DMS 273 treated with DMSO at 0.1 percent for 48 hours (cell line): ENCODE measurements around the gene WNT3A.

Experiments
- DNase-seq: peaks from one replicate; lab custom pipeline; 2025; lab: John Stamatoyannopoulos, UW

The WNT3A gene

DNA sequence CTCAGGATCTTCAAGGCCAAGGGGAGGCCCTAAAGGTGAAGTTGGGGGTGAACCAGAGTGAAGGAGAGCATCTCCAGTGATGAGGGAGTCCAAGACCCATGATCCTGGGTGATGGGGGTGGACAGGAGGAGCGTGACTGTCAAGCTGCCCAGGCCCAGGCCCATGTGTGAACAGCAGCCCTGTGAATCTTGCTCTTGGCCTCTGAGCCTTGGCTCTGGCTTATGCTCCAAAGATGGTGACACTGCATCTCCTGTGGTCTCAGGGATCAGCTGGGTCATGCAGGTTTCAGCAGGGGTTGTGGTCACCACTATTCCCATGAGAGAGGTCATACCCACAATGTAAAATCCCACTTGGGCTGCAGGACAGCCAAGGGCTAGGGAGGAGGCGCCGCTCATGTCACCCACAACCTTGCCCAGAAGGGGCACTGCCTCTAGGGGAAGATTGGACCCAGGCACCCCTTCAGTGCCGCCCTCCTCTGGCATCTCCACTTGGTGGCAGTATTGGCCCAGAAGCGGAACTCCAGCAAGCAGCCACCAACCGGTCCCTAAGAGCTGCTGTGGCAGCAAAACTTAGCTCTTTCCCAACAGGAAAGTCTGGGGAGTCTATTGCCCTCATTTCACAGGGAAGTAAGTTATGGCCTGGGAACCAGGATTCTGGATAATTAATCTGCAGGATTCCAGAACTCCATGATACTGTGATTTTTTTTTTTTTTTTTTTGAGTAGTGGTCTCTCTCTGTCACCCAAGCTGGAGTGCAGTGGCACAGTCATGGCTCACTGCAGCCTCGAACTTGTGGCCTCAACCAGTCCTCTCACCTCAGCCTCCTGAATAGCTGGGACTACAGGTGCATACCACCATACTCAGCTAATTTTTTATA is 7.5 kb upstream of the WNT3A start:
- DNase-seq = peak; percentile 67

DNA sequence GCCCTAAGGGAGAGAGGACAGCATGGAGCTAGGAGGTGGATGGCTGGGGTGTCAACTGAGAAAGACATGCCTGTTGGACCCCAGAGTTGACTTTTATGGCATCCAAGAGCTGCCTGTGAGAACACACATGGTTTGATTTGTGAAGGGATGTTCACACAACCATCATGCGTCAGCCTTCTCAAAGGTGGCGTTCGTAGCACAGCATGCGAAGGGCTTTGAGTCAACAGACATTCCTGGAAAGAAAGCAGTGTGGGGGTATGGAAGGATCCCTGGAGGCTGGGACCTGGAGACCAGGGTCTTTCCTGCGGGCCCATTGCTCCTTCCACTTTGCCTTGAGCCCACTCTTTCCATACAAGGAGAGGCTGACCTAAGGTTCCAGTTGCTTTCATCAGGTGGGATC is 6.4 kb upstream of the WNT3A start:
- no peak for DNase-seq

DNA sequence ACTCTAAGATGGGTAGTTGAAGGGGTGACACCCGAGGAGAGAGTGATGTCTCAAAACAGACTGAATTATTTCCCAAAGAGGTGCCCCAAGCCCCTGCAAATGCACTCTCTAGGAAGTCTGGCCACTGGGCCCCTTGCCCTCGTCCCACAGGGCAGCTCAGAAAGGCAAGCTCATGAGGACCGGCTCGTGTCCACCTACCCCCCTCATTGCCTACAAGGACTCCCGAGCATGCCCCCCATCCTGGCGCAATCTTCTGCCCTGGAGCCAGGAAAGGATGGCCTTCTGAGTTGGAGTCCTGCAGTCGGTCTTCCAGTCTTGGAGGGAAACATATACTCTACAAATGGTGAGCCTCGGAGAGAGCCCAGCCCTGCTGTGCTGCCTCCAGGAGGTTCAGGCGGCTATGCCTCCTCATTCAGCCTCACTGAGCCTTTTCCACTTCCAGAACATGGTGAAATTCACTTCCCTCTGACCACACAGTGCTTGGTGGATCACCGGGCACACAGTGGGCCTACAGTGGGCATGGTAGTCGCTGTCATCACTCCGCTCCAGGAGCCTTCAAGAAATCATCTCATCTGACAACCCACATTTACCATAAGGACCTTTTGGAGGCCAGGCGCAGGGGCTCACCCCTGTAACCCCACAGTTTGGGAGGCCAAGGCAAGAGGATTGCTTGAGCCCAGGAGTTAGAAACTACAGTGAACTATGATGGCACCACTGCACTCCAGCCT is 5.8 kb upstream of the WNT3A start:
- no peak for DNase-seq

DNA sequence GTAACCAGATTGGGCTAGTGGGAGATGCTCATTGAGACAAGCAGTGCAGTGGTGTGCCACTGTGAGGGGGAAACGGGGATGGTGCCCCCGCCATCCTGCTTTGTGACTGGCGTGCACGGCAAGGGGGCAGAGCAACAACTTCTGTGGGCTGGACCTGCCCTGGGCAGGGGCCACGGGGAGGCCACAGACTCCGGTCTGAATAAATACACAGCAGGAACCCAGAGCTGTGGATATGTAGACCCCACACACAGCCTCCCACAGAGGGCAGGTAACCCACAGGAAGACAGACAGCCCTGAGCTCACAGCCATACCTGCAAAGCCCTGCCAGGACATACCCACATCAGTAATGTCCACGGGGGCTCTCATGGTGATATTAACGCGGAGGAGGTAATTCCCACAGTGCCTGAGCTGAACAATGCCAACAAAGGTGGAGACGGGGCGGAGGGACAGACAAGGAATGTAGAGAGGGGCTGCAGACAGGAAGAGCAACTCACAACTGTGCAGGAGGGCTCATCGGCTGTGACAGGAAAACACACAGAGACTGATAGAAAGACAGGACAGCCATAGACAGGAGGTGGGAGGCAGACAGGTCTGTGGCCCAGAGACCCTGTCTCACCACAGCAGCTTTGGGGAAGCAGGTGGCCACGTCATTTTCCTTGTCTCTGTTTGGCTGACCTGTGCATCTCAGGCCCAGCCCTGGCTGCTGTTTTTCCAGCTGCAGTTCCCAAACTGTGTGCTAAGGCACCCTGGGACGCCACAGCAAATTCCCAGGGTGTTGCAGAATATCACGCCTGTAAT is 4.9 kb upstream of the WNT3A start:
- no peak for DNase-seq

DNA sequence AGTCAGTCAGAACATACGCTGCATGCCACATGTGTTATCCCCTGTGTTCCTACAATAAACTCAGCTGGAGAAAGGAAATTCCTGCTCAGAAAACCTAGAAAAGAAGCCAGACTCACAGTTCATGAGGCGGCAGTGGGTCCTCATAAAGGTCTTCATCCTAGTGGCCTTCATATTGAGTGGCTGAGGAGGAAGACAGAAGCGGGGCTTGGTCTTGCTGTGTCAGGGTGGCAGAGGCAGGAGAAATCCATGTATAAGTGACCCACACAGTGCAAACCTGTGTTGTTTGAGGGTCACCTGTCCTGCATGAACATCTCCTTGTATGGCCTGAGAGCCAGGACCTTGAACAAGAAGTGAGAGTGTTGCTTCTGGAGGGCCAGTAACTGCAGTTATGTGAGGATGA is 4.0 kb upstream of the WNT3A start:
- no peak for DNase-seq

DNA sequence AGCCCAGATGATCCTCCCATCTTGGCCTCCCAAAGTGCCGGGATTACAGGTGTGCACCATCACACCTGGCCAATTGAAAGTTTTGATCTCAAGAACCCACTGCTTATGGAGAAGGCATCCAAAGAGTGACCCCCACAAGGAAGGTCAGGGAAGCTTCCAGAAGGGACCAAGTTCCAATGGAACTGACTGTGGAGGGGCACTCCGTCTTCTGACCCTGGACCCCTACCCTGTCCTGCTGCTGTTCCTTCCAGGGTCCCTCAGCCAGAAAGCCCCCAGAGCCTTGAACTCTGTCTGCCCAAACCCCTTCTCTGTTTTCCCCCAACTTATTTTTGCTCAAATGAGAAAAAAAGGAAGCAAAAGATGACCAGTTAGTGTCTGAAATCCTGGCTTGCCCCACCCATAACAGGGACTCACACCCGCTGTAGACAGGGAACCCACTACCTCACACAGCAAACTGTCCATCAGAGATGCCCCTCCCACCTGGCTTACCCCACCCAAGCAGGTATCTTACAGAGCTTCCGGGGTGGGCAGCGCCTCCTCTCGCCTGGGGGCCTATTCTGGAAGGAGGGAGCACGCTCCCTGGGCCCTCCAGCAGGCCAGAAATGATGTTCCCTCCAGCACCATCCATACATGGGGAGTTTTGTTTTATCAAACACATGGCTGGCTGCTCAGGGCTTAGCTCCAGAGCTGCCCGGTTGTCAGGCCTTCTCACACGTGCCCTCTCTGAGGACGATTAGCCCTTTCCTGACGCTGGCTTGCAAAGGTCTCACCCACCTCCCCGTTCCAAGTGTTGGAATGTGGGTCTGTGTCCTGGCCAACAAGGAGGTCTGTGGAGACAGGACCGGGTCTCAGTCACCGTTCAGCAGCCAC is 3.1 kb upstream of the WNT3A start:
- DNase-seq = no peak

DNA sequence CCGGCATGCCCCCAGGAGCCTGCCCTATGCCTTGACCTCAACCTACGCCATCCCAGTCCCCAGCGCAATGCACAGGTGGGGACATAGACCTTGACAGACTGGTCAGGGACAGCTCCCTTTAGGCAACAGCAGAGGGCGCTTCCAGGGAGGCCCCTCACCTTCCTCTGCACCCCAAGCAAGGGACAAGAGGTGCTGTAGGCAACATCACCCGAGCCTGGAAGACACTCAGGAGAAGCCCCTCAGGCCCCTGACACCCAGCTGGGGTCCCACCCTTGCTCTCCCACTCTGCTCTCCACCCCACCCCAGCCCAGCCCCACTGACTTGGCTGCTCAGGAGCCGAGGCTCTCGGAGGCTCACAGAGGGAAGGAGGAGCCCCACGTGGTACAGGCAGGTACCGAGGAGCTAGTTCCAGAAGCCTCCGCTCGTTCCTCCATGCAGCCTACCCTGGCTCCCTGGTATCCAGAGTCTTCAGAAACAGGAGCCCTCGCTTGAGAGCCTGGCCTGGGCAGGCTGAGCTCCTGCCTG is 2.4 kb upstream of the WNT3A start:
- DNase-seq = no peak

DNA sequence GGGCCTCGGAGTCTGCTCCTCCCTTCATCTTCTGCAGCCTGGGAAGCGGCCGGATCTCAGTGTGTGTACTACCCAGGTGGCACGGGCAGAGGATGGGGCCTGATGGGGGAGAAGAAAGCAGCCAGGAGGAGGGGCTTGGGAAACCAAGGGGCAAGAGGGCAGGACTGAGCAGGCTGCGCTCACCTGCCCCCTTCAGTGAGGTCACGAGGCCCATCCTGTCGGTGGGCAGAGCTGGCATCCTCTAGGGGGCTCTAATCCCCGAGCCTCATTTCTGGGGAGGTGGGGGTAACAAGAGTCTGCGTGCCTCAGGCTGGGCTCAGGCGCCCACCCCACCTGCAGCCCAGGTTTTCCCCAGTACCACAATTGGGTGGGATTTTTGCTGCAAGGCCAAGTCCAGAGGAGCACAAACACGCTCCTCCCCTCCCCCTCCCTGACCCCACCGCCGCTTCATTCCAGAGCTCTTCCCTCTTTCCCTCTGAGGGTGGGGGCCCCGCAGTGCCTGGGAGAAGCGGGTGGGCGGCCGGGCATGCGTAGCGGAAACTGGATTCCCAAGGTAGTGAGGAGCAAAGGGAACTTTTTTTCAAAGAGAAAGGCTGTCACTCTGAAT is 1.8 kb upstream of the WNT3A start:
- no peak for DNase-seq

DNA sequence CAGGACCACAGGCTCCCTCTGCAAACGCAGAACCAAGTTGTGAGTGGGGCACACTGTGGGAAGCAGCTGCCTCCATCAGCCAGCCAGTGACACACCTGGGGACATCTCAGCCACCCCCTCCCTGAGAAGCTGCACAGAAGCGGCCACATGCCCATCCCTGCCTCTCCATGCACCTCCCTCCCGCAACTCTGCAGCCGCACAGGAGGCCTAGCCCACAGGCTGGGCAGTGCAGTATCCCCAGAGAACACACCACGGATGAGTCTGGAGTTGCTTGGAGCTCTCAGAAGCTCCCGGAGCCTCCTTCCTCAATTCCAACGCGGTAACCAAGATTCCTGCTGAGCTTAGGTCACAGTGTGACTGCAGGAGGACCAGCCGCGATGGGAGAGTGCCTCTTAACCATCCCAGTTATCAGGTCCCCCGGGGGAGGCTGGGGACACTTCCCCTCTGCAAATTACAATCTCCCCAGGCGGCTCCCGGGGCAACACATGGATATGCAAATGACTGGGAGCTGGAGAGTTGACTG is 1.2 kb upstream of the WNT3A start:
- no peak for DNase-seq

DNA sequence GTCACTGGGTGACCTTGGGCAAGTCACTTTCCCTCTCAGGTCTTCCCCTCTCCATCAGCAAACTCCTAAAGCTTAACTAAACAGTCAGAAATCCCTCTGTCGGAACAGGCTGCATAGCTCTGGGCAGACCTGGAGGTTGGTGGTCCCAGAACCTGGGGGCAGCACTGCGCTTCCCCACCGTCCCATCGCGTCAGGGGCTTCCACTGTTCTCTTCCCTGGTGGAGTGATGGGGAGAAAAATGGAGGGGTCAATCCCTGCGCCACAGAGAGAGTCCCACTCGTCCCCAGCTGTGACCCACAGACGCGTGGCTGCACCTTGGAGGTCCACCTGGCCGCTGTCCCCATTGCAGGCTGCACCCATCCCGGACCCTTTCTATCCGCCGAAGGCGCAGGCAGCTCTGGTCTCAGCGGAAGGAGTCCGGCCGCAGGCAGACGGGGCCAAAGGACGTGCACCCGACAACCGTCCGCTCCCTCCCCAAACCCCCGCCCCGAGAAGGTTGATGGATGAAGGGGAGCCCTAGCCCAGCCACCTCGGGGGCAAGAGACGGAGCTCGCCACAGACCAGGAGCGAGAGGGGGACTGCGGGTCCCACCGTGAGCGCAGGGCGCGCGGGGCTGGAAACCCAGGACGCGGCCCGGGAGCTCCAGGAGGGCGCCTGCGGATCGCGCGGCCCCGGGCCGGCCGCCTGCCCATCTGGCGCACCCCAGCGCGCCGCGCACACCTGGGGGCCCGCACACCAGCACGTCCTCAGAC is 588 bp upstream of the WNT3A start:
- no peak for DNase-seq

DNA sequence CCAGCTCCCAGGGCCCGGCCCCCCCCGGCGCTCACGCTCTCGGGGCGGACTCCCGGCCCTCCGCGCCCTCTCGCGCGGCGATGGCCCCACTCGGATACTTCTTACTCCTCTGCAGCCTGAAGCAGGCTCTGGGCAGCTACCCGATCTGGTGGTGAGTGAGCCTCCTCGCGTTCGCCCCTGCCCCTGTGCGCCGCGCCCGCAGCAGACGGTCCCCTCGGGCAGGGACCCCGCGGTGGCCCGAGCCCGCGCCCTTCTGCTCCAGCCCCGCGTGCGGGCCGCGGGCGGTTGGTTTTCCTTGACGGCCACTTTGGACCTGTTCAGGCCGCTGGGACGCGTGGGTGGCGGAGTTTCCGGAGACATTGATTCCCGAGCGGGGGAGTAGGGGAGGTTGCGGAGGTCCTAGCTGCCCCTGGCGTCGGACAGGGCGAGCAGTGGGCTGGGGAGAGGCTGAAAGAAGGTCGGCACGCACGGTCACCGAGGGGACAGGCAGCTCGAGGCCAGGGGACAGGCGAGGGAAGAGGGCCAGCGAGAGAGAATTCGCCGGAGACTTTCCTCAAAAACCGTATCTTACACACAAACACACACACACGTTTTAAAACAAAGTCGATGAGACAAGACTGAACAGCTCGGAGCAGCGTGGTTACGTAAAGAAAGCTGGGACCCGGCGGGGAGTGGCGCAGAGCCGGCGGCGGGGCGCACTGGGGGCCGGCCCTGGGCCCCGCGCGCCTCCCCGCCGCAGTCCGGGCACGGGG is 427 bp downstream of the WNT3A start:
- DNase-seq = no peak

DNA sequence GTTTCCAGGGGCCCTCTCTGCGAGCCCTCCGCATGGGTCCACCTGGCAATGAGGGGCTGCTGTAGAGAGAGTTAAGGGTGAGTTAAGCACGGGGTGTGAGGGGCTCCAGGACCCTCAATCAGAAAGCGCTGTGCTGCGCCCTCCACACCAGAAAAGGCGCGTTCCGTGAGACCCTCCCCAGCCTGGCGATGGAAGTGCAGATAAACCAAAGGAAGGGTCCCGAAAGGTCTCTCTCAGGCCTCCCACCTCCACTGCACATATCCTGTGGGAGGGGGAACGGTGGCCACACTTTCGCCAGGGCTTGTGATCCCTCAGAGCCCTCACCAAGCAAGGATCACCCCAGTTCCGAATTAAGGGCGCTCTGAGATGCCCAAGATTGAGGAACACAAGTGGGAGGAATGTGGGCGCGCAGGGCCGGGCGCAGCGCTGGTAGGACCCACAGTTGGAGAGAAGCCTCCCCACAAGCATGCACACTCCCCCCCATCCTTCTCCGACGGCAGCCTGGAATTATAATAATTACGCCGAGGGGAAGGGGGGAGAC is 1.1 kb downstream of the WNT3A start:
- DNase-seq = no peak

DNA sequence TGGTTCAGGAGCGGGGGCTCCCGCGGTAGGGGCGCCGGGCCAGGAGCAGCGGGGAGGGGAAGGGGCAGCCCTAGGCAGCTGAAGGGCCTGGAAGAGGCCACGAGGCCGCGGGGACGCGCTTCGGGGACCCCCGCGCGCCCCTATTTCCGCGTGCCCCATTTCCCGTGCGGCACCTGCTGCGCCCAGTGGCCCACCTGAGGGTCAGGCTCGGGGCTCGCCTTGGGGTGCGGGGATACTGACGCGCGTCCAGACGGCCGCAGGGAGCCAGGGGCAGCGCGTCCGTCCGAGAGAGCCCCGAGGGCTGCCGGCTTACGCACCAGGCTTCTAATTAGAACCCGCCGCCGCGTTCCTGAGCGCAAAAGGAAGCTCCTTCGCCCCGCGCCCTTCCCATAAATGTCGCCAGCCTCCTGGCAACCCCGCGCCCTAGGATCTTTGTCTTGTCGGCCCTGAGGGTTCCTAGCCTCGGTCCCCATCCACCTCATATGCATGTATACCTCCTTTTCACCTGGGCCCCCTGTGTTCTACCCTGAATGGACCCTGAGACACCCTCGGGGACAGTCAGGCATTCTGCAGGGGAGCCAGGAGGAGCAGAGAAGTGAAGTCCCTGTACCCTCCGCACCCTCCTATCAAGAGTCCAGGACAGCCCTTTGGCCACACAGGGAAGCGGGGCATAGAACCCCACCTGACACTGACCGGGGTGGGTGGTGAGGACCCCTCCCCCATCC is 1.8 kb downstream of the WNT3A start:
- DNase-seq = no peak

DNA sequence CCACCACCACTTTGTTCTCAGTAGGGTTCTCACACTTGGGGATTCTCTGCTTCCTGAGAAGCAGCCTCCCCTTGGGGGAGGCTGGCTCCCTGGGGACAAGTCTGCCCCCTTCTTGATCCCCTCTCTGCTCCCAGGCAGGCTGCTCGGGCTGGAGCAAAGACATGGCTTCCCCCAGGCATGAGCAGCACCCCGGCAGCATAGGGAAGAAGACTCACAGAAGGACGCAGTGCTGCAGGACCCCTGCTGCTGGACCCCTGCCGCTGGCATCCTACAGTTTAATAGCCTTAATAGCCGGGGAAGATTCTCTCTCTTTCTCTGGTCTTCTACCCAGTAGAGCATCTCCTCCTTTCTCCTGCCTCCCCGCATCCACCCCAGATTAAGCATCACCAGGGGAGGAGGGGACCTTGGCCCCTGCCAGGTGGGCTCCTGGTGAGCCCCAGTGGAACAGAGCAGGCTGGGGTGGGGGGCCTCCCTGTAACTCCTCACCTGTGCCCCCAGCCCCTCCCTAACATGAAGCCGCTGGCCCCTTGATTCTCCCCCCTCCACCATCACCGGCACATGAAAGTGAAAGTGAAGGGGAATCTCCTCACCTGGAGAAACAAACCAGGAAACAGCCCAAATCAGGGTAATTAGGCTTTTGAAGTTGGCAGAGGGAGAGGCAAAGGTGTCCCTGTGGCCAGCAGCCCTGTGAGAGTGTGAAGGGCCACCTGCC is 2.5 kb downstream of the WNT3A start:
- DNase-seq = no peak

DNA sequence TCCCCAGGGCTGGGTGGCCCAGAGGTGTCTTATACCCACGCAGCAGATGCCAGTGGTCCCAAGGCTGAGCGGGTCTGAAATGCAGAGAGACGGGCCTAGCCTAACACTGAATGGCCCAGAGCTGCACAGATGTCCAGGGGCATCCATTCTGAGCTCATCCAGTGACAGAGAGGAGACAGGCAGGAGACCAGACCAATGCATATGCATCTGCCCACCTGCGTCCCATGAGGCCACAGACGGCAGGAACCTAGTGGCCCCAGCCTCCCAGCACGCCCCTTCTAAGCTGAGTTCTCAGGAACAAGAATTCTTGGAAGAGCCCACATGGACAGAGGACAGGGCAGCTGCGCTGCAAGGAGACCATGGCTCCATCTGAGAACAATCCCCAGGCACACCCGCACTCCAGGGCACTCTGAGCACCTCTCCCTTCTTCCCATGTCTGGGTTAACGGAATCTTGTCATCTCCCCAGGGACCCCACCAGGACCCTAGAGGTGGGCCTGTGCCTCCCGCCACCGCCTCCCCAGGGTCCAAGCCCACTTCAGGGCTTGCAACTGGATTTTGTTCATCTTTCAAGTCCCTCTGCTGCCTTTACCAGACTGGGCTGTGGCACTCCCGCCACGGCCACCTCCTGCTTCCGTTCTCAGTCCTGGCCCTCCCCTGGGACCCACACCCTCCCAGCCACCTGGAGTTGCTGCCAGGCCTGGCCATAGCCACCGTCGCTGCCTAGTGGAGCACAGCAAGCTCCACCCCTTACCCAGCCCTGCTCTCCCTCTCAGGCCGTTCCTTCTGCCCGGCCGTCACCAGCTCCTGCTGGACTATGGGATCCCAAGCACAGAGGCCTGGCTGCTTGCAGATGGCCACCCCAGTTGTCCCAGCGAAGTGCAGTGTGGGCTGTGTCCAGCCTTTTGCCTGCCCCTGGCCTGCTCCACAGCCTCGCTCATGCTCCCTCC is 3.3 kb downstream of the WNT3A start:
- DNase-seq = no peak

DNA sequence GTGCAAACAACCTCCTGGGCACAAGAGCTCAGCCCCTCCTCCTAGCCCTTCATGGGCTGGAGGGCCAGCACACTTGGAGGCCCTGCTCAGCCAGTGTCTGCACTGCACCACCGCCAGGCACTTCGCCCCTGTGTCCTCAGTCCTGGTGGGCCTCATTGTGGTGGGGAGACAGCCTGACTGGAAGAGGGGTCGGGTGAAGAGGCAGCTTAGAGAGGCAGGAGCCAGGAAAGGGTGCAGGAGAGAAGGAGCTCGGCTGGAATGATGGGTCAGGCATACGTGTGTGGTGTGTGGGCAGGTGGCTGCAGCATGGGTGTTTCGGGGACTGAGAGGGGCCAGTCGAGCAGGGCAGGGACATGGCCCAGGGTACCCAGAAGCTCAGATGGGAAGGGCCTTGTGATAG is 4.1 kb downstream of the WNT3A start:
- DNase-seq = no peak
